ENCODE measurements around the gene ADM5.

DNA sequence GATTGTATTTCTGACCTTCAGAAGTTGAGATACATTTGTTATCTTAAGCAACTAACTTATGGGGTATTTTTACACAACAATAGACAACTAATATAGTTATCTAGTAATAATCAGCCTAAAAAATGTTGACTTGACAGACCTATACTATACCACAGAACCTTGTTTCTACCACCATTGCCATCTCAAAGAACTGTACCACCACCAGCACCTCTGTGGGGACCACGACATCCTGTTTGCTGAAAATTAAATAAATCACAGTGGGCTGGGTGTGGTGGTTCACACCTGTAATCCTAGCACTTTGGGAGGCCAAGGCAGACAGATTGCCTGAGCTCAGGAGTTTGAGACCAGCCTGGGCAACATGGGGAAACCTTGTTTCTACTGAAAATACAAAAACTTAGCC lies 49.7 kb downstream of the ADM5 start:
- TF ChIP-seq, protein P1, sequence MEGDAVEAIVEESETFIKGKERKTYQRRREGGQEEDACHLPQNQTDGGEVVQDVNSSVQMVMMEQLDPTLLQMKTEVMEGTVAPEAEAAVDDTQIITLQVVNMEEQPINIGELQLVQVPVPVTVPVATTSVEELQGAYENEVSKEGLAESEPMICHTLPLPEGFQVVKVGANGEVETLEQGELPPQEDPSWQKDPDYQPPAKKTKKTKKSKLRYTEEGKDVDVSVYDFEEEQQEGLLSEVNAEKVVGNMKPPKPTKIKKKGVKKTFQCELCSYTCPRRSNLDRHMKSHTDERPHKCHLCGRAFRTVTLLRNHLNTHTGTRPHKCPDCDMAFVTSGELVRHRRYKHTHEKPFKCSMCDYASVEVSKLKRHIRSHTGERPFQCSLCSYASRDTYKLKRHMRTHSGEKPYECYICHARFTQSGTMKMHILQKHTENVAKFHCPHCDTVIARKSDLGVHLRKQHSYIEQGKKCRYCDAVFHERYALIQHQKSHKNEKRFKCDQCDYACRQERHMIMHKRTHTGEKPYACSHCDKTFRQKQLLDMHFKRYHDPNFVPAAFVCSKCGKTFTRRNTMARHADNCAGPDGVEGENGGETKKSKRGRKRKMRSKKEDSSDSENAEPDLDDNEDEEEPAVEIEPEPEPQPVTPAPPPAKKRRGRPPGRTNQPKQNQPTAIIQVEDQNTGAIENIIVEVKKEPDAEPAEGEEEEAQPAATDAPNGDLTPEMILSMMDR (conservative IDR thresholded peaks at IDR 0.05; ENCODE audit: low read depth in 2 of 2) = no peak
- TF ChIP-seq POLR2AphosphoS5 (IDR thresholded peaks at IDR 0.05; ENCODE audit: low read depth) (no peak), EZH2phosphoT487 (IDR thresholded peaks at IDR 0.05; ENCODE audit: unreplicated experiment) (no peak), REST (IDR thresholded peaks at IDR 0.05; ENCODE audit: unreplicated experiment) (no peak), EZH2 (IDR thresholded peaks at IDR 0.05; ENCODE audit: low read depth, unreplicated experiment) (no peak), CREB1 (CRISPR knock-in tag; IDR thresholded peaks at IDR 0.05; ENCODE audit: low read depth) (no peak), ZNF114 (CRISPR knock-in tag; IDR thresholded peaks at IDR 0.05) (no peak), NANOG (IDR thresholded peaks at IDR 0.05; ENCODE audit: borderline replicate concordance) (no peak), JUNB (IDR thresholded peaks at IDR 0.05; ENCODE audit: unreplicated experiment) (no peak), ZNF331 (CRISPR knock-in tag; IDR thresholded peaks at IDR 0.05; ENCODE audit: low read depth) (no peak)

Data from GM23338 (cell line).